Measurements from ENCODE around the gene ADAMTS10.
"Not testable (repeated sequence)": the region's sequence is repeated elsewhere in the genome, so short reads cannot be mapped to it uniquely, and the experiment has no call there.

ADAMTS10 gene

DNA sequence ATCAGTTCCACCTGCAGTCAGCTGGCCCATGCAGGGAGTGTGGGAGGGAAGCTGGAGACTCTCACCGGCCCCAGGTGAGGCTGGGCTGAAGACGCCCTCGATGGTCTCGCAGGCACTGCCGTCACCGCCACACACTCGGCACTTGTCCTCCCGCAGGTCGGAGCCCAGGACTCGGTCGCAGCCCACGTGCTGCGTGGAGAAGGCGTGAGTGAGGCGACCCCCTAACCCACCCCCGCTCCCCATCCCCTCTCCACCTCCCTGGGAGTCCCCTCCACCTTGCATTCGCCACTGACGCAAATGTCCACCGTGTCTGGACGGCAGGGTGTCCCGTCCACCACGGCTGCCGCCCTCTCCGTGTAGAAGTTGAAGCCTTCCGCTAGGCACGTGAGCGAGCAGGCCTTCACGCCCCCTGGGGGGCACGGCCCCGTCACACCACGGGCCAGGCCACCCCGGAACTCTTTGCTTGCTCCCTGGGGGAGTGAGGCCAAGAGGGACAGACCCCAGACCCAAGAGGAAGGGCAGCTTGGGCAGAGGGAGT is 21.3 kb downstream of the ADAMTS10 start:
- no peak for DNase-seq

DNA sequence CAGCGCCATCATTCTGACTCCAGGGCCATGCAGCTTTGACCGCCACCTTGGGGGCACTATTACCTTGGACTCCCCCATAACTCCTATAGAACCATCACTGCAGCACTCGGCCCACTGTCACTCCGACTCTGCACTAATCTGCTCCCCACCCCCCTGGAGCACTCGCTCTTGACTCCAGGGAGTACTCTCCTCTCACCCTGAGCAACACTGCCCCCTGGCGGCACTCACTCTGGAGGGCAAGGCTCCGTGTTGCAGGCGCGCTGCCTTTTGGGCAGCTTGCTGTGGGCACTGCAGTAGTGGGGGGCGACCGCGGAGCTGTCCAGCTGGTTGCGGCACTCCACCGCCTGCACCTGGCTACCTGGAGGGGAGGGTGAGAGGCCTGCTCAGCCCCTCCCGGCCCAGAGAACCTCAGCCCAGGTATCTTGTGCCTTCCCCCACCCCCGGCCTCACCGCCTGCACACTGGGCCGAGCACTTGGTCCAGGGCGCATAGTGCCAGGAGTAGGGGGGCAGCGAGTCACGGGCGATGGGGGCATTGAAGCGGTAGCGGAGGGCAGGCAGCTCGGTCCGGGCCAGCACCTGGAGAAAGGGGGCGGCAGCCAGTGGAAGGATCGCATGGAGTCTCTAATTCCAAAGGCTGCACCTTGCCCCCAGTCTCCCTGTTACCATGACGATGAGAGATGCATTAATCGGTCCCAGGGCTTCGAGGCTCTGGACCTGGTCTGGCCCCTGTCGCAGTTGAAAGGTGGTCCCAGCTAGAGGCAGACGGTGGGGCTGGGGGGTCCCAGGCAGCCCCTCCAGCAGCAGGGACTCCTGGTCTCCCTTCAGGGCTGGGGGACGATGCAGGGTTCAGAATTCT is 24.4 kb downstream of the ADAMTS10 start:
- peak; percentile 71 for DNase-seq

- no peak for DNase-seq
These were observed 25.3 kb downstream of the ADAMTS10 start for GRCh38 chr19:8584965-8585893.

DNA sequence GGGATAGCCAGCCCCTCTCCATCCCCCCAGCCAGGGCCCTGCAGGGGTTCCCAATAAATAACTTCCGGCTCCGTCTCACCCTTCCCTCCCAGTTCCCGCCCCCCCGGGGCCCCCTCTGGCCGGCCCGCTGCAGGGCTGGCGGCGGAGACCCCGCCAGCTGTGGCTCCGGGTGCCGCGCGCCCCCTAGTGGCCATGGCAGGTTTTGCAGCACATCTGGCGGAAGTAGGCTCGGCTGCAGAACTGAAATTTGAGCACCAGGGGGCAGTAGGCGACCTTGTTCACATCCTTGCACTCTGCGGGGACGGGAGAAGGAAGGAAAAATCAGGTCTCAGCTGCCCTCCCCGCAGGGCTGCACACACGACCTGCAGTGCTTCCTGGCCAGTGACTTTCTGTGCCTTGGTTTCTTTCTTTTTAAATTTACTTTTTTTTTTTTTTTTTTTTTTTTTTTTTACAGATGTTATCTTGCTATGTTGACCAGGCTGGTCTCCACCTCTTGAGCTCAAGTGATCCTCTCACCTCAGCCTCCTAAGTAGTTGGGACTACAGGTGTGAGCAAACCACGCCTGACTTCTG is 29.7 kb downstream of the ADAMTS10 start:
- DNase-seq = peak; percentile 89

GRCh38 chr19:8578642-8579265 is 31.8 kb downstream of the ADAMTS10 start:
- peak; percentile 89 for DNase-seq

DNA sequence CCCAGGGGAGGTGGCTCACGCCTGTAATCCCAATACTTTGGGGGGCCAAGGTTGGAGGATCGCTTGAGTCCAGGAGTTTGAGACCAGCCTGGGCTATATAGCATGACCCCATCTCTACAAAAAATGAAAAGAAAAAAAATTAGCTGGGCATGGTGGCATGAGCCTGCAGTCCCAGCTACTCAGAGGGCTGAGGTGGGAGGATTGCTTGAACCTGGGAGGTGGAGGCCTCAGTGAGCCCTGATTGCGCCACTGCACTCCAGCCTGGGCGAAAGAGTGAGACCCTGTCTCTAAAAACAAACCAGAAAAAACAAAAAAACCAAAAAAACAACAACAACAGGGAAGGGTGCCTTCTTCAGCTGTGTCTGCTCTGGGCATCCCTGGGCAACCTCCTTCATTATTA is 32.8 kb downstream of the ADAMTS10 start:
- DNase-seq = no peak

DNA sequence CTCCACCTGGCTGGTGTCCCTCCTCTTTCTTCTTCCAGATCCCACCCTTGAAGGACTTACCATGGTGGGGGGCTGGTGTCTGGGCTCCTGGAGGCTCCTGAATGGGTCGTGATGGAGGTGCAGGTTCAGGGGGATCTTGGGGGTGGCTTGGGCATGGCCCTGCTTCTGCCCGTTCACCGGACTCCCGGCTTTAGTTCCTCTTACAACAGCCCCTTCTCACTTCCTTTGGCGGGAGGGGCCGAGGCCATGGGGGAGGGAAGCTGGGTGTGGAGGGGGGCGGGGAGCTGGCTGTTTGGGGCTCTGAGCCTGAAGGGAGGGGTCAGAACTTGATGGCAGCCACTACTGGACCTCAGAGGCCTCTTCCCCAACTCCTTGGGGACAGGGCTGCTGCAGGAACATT is 33.3 kb downstream of the ADAMTS10 start, which contains the start of gene MYO1F:
Gene MYO1F, minus strand, starts transcription at position 196 of the 400 bp plus-strand sequence. Its CDS starts 133 bp downstream, at position 63.
- peak; percentile 45 for DNase-seq

DNA sequence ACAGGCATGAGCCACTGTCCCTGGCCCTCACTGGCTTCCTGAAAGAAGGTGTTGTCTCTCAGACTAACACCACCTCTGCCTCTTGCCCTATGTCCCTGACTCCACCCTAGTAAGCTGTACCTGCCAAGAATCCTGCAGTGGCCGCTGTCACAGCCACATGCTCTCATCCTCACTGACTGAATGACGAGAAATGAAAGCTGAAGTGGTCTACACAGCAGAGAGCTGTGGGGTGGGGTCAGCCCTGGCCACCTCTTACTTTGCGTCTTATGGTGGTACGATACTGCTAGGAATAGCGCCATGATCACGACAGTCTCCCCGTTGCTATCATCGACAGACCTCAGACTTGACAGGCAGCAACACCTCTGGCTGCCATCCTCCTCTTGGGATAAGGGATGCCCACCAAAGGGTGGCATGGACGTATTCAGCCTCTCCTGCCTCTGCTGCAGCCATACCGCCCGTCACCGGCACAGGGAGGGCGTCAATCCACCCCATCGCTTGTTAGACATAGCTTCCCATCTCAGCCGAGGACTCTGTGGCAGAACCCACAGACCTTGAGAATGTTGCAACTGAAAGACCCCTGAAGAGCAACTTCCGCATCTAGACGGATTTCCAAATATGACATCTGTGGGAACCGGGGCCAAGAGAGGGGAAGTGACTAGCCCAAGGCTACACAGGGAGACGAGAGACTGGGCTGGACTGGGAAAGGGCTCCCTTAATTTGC is 34.1 kb downstream of the ADAMTS10 start:
- peak; percentile 37 for DNase-seq

DNA sequence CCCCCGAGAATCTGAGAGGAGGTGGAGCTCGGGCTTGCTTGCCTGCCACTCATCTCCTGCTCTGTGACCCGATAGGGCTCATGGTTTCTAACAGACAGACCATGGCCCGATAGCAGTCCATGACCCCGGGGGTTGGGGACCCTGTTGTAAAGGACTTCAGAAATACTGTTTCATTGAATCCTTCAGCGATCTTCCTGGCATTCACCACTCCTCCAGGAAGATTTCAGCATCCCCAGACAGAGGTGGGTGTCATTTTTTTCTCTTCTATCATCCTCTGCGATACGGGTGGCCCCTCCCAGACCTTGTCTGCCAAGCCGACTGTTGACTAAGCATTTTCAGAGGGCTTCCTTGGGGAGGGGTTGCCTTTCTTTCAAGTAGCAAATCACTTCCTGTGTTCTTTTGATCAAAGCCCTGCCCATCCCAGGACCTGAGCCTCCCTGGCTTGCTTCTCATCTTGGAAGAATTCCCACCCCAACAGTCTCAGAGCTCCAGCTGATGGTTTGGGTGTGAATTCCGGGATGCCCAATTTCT is 35.0 kb downstream of the ADAMTS10 start:
- DNase-seq = peak; percentile 78

DNA sequence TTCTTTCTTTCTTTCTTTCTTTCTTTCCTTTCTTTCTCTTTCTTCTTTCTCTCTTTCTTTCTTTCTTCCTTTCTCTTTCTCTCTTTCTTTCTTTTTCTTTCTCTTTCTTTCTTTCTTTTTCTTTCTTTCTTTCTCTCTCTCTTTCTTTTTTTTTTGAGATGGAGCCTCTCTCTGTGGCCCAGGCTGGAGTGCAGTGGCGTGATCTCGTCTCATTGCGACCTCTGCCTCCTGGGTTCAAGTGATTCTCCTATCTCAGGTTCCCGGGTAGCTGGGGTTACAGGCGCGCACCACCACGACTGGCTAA is 35.9 kb downstream of the ADAMTS10 start:
- DNase-seq = not testable (repeated sequence)

DNA sequence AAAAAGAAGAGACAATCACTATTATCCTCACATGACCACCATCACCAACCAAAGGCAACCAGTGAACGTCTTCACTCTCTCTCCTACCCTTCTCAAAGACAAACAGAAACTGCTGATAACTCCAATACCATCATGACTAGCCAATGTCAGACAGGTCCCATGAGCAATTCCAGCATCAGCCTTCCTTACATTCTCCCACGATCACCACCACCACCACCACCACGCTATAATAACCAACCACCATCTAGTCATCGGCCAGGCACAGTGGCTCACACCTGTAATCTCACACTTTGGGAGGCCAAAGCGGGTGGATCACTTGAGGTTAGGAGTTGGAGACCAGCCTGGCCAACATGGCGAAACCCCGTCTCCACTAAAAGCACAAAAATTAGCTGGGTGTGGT is 37.2 kb downstream of the ADAMTS10 start:
- DNase-seq = no peak

DNA sequence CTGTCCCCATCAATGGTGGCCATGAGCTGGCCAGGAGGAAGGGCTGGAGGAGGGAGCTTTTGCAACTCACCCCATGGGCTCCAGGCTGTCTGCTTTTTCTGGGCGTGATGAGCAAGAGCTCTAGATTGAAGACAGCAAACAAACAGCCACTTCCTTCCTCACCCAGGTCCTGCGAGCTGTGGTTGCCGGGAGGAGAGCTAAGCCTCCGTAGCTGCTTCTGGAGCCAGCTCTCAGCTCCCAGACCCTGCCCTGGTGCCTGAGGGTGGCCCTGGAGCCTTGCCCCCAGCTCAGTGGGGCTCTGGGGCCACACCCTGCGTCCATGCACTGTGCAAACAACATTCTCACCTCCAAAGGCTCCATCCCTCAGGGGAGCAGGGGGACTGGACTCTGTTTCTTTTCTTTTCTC is 39.5 kb downstream of the ADAMTS10 start:
- peak; percentile 81 for DNase-seq

DNA sequence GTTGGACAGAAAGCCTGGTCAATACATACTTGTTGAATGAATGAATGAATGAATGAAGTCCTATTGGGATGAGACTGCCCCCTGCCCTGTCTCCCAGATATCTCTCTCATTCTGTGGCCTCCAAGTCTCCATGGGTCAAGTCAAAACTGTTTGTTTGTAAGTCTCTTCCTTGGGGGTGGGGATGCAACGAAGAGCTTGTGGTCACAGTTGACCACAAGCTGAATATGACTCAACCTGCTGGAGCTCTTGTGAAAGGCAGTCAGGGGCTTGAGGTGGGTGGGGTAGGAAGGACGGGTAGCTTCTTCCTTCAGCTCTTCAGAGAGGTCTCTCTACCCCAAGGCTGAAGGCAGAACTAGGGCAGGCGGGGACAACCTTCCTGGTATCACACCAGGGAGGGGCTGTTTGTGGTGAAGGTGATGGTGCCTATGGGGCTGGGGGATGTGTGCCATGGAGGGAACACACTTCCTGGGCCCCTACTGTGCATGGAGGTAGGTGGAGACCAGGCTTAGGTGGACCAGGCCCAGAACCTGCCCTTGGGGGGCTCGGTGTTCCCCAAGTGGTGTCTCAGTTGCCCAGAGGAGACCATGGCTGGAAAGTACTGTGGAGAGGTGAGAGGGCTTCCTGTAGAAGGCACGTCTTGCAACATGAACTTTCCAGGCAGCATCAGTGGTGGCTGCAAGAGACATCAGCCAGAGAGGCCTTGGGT is 41.3 kb downstream of the ADAMTS10 start:
- peak; percentile 82 for DNase-seq

- DNase-seq = no peak
These were observed 42.9 kb downstream of the ADAMTS10 start for GRCh38 chr19:8567522-8568172.

GRCh38 chr19:8566855-8567254 is 43.7 kb downstream of the ADAMTS10 start:
- no peak for DNase-seq

DNA sequence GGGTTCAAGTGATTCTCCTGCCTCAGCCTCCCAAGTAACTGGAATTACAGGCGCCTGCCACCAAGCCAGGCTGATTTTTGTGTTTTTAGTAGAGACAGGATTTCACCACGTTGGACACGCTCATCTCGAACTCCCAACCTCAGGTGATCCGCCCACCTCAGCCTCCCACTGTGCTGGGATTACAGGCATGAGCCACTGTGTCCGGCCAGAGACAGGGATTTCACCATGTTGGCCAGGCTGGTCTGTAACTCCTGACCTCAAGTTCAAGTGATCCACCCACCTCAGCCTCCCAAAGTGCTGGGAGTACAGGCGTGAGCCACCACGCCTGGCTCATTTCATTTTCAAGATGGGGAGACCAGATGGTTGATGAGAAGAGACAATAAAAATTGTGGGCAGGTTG is 45.6 kb downstream of the ADAMTS10 start:
- not testable (repeated sequence) for DNase-seq

DNA sequence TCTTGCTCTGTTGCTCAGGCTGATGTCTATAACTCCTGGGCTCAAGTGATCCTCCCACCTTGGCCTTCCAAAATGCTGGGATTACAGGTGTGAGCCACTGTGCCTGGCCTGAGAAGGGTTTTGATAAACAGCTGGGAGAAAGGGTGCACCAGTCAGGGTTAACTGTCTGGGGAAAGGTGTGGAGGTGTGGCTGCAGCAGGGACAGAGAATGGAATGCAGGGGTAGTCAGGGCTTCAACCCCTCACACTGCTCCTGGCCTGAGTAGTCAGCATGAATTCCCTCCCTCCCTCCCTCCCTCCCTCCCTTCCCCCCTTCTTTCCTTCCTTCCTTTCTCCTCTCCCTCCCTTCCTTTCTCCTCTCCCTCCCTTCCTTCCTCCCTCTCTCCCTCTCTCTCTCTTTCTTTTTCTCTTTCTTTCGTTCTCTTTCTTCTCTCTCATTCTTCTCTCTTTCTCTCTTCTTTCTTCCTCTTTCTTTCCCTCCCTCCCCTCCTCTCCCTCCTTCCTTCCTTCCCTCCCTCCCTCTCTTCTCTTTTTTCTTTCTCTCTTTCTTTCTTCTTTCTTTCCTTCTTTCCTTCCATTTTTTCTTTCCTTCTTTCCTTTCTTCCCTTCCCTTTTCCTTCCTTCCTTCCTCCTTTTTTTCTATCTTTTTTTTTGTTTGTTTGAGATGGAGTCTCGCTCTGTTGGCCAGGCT is 49.3 kb downstream of the ADAMTS10 start:
- DNase-seq = no peak

- DNase-seq = no peak
These were observed 52.2 kb downstream of the ADAMTS10 start for GRCh38 chr19:8558325-8558724.

GRCh38 chr19:8557642-8558238 is 52.8 kb downstream of the ADAMTS10 start:
- DNase-seq = no peak
